ENCODE data around the gene PPP1R12A. TPM values are rescaled to one million over a fixed set of nuclear protein-coding genes. Genes with fewer than 3 reads are reported as not detected.

Gene PPP1R12A
- total RNA-seq, 1 donor from 2014 or later, result 109 TPM

GRCh38 chr12:79834712-79835376 lies 100.1 kb downstream of the PPP1R12A start:
- TF ChIP-seq, protein P1, sequence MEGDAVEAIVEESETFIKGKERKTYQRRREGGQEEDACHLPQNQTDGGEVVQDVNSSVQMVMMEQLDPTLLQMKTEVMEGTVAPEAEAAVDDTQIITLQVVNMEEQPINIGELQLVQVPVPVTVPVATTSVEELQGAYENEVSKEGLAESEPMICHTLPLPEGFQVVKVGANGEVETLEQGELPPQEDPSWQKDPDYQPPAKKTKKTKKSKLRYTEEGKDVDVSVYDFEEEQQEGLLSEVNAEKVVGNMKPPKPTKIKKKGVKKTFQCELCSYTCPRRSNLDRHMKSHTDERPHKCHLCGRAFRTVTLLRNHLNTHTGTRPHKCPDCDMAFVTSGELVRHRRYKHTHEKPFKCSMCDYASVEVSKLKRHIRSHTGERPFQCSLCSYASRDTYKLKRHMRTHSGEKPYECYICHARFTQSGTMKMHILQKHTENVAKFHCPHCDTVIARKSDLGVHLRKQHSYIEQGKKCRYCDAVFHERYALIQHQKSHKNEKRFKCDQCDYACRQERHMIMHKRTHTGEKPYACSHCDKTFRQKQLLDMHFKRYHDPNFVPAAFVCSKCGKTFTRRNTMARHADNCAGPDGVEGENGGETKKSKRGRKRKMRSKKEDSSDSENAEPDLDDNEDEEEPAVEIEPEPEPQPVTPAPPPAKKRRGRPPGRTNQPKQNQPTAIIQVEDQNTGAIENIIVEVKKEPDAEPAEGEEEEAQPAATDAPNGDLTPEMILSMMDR (IDR thresholded peaks at IDR 0.05; ENCODE audit: unreplicated experiment), result no peak
- Mint-ChIP-seq H3K27ac (ENCODE audit: unreplicated experiment) (no peak overlapping the region), H3K36me3 (ENCODE audit: low read depth, unreplicated experiment) (peaks cover 39% of the 10 kb centered on the region), H3K4me3 (ENCODE audit: unreplicated experiment) (no peak overlapping the region), H3K4me1 (ENCODE audit: unreplicated experiment) (peaks cover 3% of the 10 kb centered on the region), H3K27me3 (ENCODE audit: unreplicated experiment) (no peaks in the 10 kb centered on the region), H3K9me3 (ENCODE audit: unreplicated experiment) (peaks cover 13% of the 10 kb centered on the region)
- DNase-seq (ENCODE audit: low spot score), result no peak

GRCh38 chr12:79830440-79830839 lies 104.5 kb downstream of the PPP1R12A start:
- Mint-ChIP-seq H3K36me3 (ENCODE audit: low read depth, unreplicated experiment) (peaks cover 21% of the 10 kb centered on the region), H3K4me1 (ENCODE audit: unreplicated experiment) (peaks cover 3% of the 10 kb centered on the region), H3K9me3 (ENCODE audit: unreplicated experiment) (no peaks in the 10 kb centered on the region), H3K27me3 (ENCODE audit: unreplicated experiment) (no peaks in the 10 kb centered on the region), H3K27ac (ENCODE audit: unreplicated experiment) (no peak overlapping the region), H3K4me3 (ENCODE audit: unreplicated experiment) (no peak overlapping the region)
- TF ChIP-seq, protein P1 (IDR thresholded peaks at IDR 0.05; ENCODE audit: unreplicated experiment), result no peak
- no peak for DNase-seq (ENCODE audit: low spot score)

DNA sequence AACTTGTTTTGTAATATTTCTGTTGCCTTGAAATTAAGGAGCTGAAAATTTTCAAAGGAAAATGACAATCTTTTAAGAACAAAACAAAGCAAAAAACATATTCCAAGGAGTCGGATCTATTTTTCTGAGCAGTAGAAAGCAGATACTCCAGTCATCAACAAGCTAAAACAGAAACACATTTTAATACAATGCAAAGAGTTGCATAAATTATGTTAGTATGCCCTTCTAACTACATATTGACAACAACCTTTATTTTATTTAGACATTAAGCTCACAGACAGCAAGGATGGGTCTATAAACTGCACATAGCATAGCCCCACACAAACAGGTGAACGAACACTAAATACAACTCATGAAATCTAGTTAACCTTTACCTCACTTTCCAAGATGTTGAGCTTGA lies 106.0 kb downstream of the PPP1R12A start:
- Mint-ChIP-seq H3K27me3 (ENCODE audit: unreplicated experiment) (no peaks in the 10 kb centered on the region), H3K27ac (ENCODE audit: unreplicated experiment) (no peak overlapping the region), H3K4me1 (ENCODE audit: unreplicated experiment) (peaks cover 3% of the 10 kb centered on the region), H3K9me3 (ENCODE audit: unreplicated experiment) (no peaks in the 10 kb centered on the region), H3K4me3 (ENCODE audit: unreplicated experiment) (no peak overlapping the region), H3K36me3 (ENCODE audit: low read depth, unreplicated experiment) (peaks cover 8% of the 10 kb centered on the region)
- TF ChIP-seq, protein P1 (IDR thresholded peaks at IDR 0.05; ENCODE audit: unreplicated experiment), result no peak
- DNase-seq (ENCODE audit: low spot score), result no peak

- no peak overlapping the region for H3K27ac Mint-ChIP-seq (ENCODE audit: unreplicated experiment)
- no peaks in the 10 kb centered on the region for H3K9me3 Mint-ChIP-seq (ENCODE audit: unreplicated experiment)
- DNase-seq (ENCODE audit: low spot score), result no peak
- TF ChIP-seq, protein P1 (IDR thresholded peaks at IDR 0.05; ENCODE audit: unreplicated experiment), result no peak
- no peak overlapping the region for H3K4me3 Mint-ChIP-seq (ENCODE audit: unreplicated experiment)
- H3K27me3 Mint-ChIP-seq (ENCODE audit: unreplicated experiment), result no peaks in the 10 kb centered on the region
- peaks cover 3% of the 10 kb centered on the region for H3K4me1 Mint-ChIP-seq (ENCODE audit: unreplicated experiment)
- peaks cover 6% of the 10 kb centered on the region for H3K36me3 Mint-ChIP-seq (ENCODE audit: low read depth, unreplicated experiment)
Observed at GRCh38 chr12:79827484-79827883, 107.4 kb downstream of the PPP1R12A start.

DNA sequence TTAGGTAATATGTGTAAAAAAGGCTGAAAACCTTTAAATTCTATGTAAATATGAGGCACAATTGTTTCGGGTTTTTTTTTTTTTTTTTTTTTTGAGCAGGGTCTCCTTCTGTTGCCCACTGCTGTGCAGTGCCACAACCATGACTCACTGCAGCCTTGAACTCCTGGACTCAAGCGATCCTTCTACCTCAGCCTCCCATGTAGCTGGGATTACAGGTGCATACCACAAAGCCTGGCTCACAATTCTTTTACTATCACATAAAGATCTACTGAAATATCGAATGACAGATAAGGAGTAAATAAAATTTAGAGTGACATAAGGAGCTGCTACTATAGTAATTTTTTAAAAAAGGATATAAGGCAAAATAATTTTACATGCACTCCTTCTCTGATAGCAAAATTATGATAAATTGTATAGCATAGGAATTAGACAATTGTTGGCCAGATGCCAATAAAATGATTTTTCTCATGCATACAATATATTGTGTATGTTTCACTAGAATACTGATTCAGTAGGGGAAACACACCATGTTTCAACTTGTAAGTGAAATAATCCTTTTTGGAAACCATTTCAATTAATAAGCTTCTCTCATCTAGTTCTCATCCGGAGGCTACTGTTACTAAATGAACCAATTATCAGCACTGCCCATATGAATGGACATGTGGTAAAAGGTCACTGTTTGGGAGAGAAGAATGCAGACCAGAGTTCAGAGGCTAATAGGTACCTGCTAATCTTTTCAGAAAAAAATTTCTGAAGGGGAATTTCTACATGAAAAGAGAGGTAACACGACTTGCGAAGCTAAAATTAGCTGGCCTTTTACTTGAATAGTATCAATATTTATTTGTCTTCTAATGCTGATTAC lies 108.4 kb downstream of the PPP1R12A start:
- DNase-seq (ENCODE audit: low spot score), result no peak
- Mint-ChIP-seq H3K27ac (ENCODE audit: unreplicated experiment) (no peak overlapping the region), H3K36me3 (ENCODE audit: low read depth, unreplicated experiment) (peaks cover 6% of the 10 kb centered on the region), H3K9me3 (ENCODE audit: unreplicated experiment) (no peaks in the 10 kb centered on the region), H3K27me3 (ENCODE audit: unreplicated experiment) (no peaks in the 10 kb centered on the region), H3K4me1 (ENCODE audit: unreplicated experiment) (peaks cover 3% of the 10 kb centered on the region), H3K4me3 (ENCODE audit: unreplicated experiment) (no peak overlapping the region)
- TF ChIP-seq, protein P1 (IDR thresholded peaks at IDR 0.05; ENCODE audit: unreplicated experiment), result no peak
